ENCODE measurements around the gene C2CD4C.
"Not testable (repeated sequence)": the region's sequence is repeated elsewhere in the genome, so short reads cannot be mapped to it uniquely, and the experiment has no call there.

The C2CD4C gene

GRCh38 chr19:380618-381219, 28.2 kb downstream of the C2CD4C start:
- DNase-seq (ENCODE audit: low read depth) = not testable (repeated sequence)

DNA sequence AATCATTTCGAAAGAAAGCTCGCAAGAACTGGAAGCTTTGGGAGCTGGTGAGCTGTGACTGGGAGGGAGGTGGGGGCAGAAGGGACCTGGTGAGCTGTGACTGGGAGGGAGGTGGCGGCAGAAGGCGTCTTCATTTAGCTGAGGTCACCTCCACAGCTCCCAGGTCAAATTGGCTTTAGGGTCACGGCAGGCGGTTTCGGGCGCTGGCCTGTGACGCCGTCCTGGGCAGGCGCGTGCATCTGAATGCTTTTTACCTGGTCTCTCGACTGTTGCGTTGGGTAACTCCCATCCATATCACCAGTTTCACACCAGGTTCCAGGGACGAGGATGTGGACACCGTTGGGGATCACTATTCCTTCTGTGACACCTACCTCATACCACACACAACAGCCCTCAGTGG, 29.2 kb downstream of the C2CD4C start:
- DNase-seq (ENCODE audit: low read depth) = no peak

DNA sequence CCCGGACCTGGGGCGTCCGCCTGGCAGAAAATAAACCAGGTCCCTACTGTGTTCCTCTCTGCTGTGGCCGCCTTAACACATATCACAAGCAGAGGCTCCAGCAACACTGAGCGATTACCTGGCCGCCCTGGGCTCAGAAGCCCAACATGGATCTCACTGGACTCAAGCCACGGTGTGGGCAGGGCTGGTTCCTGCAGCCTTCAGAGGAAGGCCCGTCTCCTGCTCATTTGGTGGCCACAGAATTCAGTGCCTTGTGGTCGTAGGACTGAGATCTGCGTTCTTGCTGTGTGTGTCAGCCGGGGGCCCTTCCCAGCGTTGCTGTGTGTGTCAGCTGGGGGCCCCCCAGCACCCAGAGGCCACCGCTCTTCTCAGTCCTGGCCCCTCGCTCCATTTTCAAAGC, 30.2 kb downstream of the C2CD4C start:
- DNase-seq (ENCODE audit: low read depth) = no peak

DNA sequence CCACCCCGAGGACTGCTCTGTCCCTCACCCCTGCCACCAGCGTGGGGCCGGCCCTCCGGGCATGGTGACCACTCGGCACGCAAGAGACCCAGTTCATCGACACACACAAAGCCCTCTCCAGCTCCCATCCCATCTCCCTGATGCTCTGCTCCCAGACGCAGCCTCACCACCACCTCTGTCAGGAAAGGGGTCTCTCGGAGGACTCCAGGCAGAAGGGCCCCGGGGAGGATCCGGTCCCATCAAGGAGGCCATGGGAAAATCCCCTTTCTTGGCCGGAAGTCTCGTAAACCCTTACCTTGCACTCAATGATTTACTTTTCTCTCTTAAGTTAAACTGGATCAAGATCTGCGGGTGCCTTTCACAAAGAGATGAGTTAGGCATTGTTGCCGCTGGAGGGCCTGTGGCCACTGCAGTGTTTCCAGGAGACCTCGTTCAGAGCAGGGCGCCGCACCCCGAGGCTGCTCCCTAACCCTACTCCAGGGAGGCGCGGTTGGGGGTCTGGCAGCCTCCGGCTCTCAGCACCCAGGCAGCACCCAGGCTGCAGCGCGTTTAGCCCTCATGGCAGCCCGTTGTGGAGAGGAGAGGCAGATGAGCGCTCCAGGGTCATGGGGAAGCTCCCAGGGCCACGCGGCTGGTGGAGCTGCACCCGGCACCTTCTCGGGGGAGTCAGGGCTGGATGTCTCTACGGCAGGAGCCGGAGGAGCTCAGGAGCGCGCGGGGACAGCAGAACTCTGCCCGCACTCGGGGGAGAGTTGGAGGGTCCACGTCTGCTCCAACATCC, 31.0 kb downstream of the C2CD4C start:
- DNase-seq (ENCODE audit: low read depth) = no peak

GRCh38 chr19:376111-376470, 32.9 kb downstream of the C2CD4C start:
- DNase-seq (ENCODE audit: low read depth) = no peak

DNA sequence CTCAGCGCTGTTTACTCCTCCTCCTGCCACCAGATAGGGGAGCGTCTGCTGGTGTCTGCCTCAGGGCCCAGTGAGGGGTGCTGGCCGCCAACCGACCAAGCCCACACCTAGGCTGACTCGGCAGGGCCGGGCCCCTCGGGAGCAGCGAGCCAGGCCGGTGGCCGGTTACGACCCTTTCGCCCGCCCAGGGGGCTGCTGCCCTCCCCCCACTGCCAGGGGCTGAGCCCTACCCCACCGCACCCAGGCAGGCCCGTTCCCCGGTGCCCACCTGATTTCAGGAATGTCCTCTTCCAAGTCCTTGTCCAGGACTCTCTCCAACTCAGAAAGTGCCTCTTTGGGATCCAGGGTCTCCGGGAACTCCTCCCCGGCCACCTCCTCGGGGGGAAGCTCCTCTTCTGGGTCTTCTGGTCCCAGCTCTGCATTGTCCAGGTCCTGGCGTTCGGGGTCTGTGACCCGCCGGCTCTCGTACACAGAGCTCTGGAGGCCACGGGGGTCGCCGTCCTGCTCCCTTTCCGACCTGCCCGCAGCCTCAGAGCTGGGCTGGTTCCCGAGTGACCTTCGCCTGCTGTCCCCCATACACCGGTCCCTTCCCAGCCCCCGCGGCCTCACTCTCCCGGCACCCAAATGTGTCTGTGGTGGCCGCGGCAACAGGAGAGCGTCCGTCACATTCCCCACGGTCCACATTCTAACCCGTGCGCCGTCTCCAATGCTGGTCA, 33.4 kb downstream of the C2CD4C start:
- DNase-seq (ENCODE audit: low read depth) = no peak

DNA sequence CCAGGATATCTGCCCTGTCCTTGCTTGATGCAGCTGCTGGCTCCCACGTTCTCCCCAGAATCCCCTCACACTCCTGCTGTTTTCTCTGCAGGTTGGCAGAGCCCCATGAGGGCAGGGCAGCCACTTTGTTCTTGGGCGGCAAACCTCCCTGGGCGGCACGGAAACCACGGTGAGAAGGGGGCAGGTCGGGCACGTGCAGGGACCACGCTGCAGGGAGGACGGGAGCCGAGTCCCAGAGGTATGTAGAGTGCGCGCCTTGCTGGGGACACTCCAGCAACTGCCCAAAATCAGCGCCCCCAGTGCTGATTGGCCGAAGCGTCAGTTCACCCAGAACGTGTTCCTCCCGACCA, 34.1 kb downstream of the C2CD4C start:
- DNase-seq (ENCODE audit: low read depth) = no peak

GRCh38 chr19:374183-374885, 34.6 kb downstream of the C2CD4C start:
- no peak for DNase-seq (ENCODE audit: low read depth)

DNA sequence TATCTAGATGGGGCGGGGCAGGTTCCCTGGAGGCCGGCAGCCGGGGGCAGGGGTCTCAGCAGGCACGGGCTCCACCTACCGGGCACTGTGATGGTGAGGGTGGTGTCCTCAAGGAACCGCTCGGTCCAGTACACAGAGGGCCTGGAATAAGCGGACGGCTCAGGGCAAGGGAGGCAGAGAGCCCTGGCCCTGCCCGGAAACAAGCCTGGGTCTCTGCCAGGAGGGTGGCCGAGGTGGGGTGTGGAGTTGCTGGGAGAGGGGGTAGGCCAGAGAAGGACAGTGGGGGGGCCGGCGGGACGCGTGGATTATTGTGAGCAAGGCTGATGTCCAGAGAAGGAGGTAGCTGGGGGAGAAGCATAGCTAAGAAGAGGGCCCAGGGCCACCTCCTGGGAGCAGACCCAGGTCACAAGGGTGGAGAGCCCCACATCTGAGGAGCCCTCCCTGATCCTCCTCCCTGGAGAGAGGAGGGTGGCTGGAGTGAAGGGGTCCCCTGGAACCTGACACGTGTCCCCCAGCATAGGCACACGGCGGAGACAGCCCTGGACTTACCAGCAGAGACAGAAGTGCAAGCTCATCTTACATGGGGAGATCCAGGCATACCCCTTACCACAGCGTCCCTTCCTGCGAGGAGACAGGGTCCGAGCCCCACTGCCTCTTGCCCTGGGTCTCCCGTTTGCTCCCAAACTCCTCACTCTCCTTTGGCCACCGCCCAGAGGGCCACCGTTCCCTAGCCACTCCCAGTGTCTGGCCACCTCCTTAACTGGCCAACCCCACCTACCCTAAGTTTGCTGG, 35.4 kb downstream of the C2CD4C start:
- DNase-seq (ENCODE audit: low read depth) = no peak

- no peak for DNase-seq (ENCODE audit: low read depth)
These were observed 36.5 kb downstream of the C2CD4C start for GRCh38 chr19:372306-372890.

GRCh38 chr19:371501-372168, 37.3 kb downstream of the C2CD4C start:
- DNase-seq (ENCODE audit: low read depth) = no peak

DNA sequence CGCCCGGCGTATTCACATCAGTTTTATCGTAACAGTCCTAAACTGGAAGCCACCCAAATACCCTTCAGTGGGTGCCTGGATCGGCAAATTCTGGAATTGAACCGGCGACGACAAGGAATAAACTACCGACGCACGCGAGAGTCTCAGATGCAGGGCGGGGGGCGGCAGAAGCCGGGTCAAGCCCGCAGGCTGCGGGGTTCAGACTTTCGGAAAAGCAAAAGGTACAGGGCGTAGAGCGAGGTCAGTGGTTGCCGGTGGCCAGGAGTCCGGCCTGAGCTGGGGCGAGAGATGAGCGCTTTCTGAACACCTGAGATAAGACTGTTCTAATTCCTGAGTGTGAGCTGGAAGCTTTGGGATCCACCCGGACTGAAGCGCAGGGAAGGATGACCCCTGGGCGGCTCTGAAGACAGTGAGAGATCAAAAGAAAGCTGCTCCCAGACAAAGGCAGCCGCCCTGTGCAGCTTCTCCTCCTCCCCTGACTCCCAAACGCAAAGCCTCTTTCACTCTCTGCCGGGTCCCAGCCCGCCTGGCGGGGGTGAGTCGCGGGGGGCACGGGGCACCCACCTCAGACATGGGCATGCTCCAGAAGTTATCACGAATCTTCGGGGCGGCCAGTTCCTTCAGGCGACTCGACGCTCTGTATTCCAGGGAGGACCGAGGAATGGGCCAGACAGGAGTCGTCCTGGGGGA, 38.2 kb downstream of the C2CD4C start:
- no peak for DNase-seq (ENCODE audit: low read depth)

GRCh38 chr19:369876-370275, 39.1 kb downstream of the C2CD4C start:
- DNase-seq (ENCODE audit: low read depth) = no peak

GRCh38 chr19:369256-369655, 39.7 kb downstream of the C2CD4C start:
- no peak for DNase-seq (ENCODE audit: low read depth)

DNA sequence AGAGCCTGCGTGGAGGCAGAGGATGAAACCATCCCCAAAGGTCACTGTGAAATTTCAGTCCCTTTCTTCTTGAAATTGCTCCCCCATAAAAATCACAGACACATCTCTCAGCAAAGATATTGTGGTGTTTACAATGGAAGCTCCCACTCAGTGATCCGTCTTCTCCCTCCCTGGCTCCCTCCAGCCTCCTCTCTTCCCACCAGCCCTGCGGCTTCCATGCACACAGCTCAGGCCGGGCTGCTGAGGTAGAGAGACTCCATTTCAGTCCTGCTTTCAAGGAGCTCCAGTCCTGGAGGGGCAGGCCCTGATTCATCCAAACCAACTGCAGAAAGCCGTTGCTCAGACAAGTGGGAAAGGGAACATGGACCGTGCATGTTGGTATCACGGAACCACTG, 40.3 kb downstream of the C2CD4C start:
- no peak for DNase-seq (ENCODE audit: low read depth)

- DNase-seq (ENCODE audit: low read depth) = no peak
These were observed 40.9 kb downstream of the C2CD4C start for GRCh38 chr19:367963-368629.

DNA sequence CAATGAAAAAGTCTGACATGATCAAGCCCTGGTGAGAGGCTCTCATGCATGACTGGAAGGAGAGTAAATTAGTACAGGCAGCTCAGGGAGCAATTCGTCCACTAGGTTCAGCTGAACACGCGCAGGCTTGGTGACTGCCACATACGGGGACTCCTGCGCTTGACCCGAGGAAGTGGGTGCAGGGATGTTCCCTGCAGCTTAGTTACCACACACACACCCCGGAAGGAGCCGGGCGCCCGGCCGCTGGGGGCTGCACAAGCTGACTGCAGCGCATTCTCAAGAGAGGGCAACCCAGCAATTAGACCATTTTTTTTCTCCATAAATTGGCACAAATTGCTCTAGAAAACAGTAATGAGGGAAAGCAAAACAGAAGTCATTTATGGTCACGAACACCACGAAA, 41.4 kb downstream of the C2CD4C start:
- DNase-seq (ENCODE audit: low read depth) = no peak

GRCh38 chr19:366951-367350, 42.0 kb downstream of the C2CD4C start:
- no peak for DNase-seq (ENCODE audit: low read depth)

DNA sequence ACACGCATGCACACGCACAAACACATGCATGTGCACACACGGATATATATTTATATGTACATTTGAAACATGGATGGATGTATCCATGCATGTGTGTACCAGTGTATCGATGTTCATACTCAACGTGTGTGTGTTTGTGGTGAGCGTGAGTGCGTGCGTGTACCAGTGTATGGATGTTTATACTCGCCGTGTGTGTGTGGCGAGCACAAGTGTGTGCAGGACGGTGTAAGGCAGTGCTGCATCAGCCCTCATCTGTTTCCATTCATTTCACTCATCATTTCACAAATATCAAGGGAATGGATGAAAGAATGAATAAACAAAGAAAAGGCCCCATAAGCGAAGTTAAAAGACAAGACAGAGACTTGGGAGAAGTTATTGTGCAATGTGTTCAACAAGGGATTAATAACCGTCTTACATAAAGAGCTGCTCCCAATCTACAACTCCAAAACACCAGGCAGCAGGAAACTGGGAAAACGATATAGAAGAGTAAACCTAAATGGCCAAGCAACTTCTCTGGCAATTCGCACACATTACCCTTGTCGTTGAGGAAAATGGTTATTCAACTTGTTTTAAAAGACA, 42.7 kb downstream of the C2CD4C start:
- DNase-seq (ENCODE audit: low read depth) = no peak

Data from stimulated activated CD4-positive, alpha-beta T cell treated with anti-CD3 and anti-CD28 coated beads, Interleukin-2, amount 100 ng/mL, for 4 hours (primary cell).